Esophagus squamous epithelium (tissue), 4 donors: ENCODE data around the gene INSYN2B.

Experiments used
- POLR2A ChIP-seq, 4 donors: fragments of 450-650 bp; IDR thresholded peaks; one replicate each; pipeline ENCODE4 v1.6.1; 2017; ENCODE audit warnings: antibody characterized with exemption in 4 of 4, mild to moderate bottlenecking in 4 of 4, moderate library complexity in 3 of 4
- TF ChIP-seq, protein P1 (sequence below), 6 experiments: fragments of 450-650 bp in 4 of 6; fragments of 200-600 bp in 2 of 6; sonication (generic) in 2 of 6; IDR thresholded peaks; one replicate each; pipeline ENCODE4 v1.5.1; 2016 to 2019; ENCODE audit warnings: antibody characterized with exemption in 6 of 6, mild to moderate bottlenecking in 4 of 6, moderate library complexity in 4 of 6

DNA sequence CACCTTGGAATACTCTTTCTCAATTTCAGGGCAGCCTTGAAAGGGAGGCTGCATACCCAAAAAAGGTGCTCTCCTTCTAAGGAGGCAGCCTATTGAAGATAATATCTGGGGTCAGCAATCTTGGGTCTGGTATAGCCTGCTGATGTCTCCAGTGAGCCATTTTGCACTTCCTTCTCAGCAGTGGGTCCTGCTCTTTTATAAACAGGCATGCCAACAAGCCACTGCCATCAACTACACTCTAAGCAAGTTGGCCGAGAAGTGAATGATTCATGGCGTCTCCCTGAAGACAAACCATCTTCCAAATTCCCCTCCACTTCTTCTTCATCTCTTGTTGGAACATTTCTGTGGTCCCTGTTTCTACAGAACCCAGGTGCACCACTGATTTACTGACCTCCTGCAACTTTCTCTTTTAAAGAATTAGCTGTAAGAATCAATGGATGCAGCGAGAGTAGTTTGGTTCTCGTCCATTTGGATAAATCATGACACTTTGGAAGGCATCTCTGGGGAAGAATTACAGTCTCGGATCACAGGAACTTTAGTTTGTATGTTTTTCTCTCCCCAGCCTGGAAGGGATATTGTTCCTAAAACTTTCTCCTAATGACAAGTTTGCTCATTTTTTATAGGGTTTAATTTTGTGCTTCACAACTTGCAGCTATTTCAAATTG is 108.3 kb downstream of the INSYN2B start:
- TF ChIP-seq POLR2A (IDR thresholded peaks at IDR 0.05), result no peak
- TF ChIP-seq, protein P1, sequence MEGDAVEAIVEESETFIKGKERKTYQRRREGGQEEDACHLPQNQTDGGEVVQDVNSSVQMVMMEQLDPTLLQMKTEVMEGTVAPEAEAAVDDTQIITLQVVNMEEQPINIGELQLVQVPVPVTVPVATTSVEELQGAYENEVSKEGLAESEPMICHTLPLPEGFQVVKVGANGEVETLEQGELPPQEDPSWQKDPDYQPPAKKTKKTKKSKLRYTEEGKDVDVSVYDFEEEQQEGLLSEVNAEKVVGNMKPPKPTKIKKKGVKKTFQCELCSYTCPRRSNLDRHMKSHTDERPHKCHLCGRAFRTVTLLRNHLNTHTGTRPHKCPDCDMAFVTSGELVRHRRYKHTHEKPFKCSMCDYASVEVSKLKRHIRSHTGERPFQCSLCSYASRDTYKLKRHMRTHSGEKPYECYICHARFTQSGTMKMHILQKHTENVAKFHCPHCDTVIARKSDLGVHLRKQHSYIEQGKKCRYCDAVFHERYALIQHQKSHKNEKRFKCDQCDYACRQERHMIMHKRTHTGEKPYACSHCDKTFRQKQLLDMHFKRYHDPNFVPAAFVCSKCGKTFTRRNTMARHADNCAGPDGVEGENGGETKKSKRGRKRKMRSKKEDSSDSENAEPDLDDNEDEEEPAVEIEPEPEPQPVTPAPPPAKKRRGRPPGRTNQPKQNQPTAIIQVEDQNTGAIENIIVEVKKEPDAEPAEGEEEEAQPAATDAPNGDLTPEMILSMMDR (IDR thresholded peaks at IDR 0.05), result no peak
